BLaER1 treated with 17β-estradiol and CSF1 and Interleukin-3, amounts not matched to agents 10 nM and 100 nM (cell line): ENCODE results near the gene COL6A5.
"Not testable (repeated sequence)": the region's sequence is repeated elsewhere in the genome, so short reads cannot be mapped to it uniquely, and the experiment has no call there.

Source experiments
- H3K27ac ChIP-seq, 11 experiments: shearing (Covaris generic); formaldehyde crosslinking; 2 replicates each; pipeline ENCODE4 v1.8.1; 2022
- H3K27me3 ChIP-seq, 11 experiments: shearing (Covaris generic); formaldehyde crosslinking; 2 replicates each; pipeline ENCODE4 v1.8.1; 2022
- H3K36me3 ChIP-seq, 11 experiments: shearing (Covaris generic); formaldehyde crosslinking; 2 replicates each; pipeline ENCODE4 v1.8.1; 2022
- H3K4me1 ChIP-seq, 10 experiments: shearing (Covaris generic); formaldehyde crosslinking; 2 replicates each; pipeline ENCODE4 v1.8.1; 2022
- H3K4me2 ChIP-seq, 11 experiments: shearing (Covaris generic); formaldehyde crosslinking; 2 replicates each; pipeline ENCODE4 v1.8.1; 2022
- H3K4me3 ChIP-seq, 10 experiments: shearing (Covaris generic); formaldehyde crosslinking; 2 replicates each; pipeline ENCODE4 v1.8.1; 2022
- H3K9ac ChIP-seq, 11 experiments: shearing (Covaris generic); formaldehyde crosslinking; 2 replicates each; pipeline ENCODE4 v1.8.1; 2022
- H3K9me3 ChIP-seq, 11 experiments: shearing (Covaris generic); formaldehyde crosslinking; replicated peaks in 1 of 11; 2 replicates each; pipeline ENCODE4 v1.8.1; 2022
- H4K20me1 ChIP-seq, 11 experiments: shearing (Covaris generic); formaldehyde crosslinking; 2 replicates each; pipeline ENCODE4 v1.8.1; 2022
- Cebpa-rat ChIP-seq, 11 experiments: shearing (Covaris generic); IDR thresholded peaks; 2 replicates each; pipeline ENCODE4 v1.8.1; 2022

COL6A5 gene

GRCh38 chr3:130395331-130395730 is 49.9 kb downstream of the COL6A5 start:
- H3K27me3 ChIP-seq: no peaks in the 10 kb centered on the region
- no peak for TF ChIP-seq Cebpa-rat (IDR thresholded peaks at IDR 0.05)
- H3K36me3 ChIP-seq: no peaks in the 10 kb centered on the region
- peak overlapping the region in 1 of 11 experiments; percentile 8; a peak in 2 of 22 replicates for H3K4me2 ChIP-seq
- no peaks in the 10 kb centered on the region for H4K20me1 ChIP-seq
- H3K4me1 ChIP-seq: no peaks in the 10 kb centered on the region; a peak in 1 of 20 replicates
- no peak overlapping the region for H3K27ac ChIP-seq
- H3K4me3 ChIP-seq: no peak overlapping the region
- H3K9me3 ChIP-seq: no peaks in the 10 kb centered on the region
- H3K9ac ChIP-seq: no peak overlapping the region

GRCh38 chr3:130395916-130396315 is 50.4 kb downstream of the COL6A5 start:
- H3K9me3 ChIP-seq: no peaks in the 10 kb centered on the region
- H3K27ac ChIP-seq: no peak overlapping the region
- H3K36me3 ChIP-seq: no peaks in the 10 kb centered on the region
- TF ChIP-seq Cebpa-rat (IDR thresholded peaks at IDR 0.05): no peak
- no peak overlapping the region for H3K9ac ChIP-seq
- no peaks in the 10 kb centered on the region; a peak in 1 of 20 replicates for H3K4me1 ChIP-seq
- H3K4me3 ChIP-seq: no peak overlapping the region
- H3K4me2 ChIP-seq: 0 out of 22 replicates have a peak overlapping the region, but pooled peaks of 1 of the 11 experiments have one; percentile 8
- H3K27me3 ChIP-seq: no peaks in the 10 kb centered on the region
- no peaks in the 10 kb centered on the region for H4K20me1 ChIP-seq

- no peak overlapping the region for H3K4me3 ChIP-seq
- no peak overlapping the region for H3K27ac ChIP-seq
- no peak overlapping the region for H3K4me2 ChIP-seq
- H4K20me1 ChIP-seq: no peaks in the 10 kb centered on the region
- no peak for TF ChIP-seq Cebpa-rat (IDR thresholded peaks at IDR 0.05)
- peaks cover 22 to 29% (median 25%) of the 10 kb centered on the region in 11 experiments for H3K9me3 ChIP-seq
- no peaks in the 10 kb centered on the region for H3K4me1 ChIP-seq
- no peaks in the 10 kb centered on the region for H3K27me3 ChIP-seq
- H3K36me3 ChIP-seq: no peaks in the 10 kb centered on the region; a peak in 1 of 22 replicates
- no peak overlapping the region for H3K9ac ChIP-seq
These were observed 58.9 kb downstream of the COL6A5 start for GRCh38 chr3:130404401-130404800.

GRCh38 chr3:130405956-130406355 is 60.5 kb downstream of the COL6A5 start:
- no peaks in the 10 kb centered on the region; a peak in 1 of 22 replicates for H3K36me3 ChIP-seq
- no peak overlapping the region for H3K4me3 ChIP-seq
- H3K9ac ChIP-seq: no peak overlapping the region
- H3K27me3 ChIP-seq: no peaks in the 10 kb centered on the region
- no peak overlapping the region for H3K4me2 ChIP-seq
- H3K27ac ChIP-seq: no peak overlapping the region
- no peaks in the 10 kb centered on the region for H4K20me1 ChIP-seq
- no peak for TF ChIP-seq Cebpa-rat (IDR thresholded peaks at IDR 0.05)
- no peaks in the 10 kb centered on the region for H3K4me1 ChIP-seq
- H3K9me3 ChIP-seq: peaks cover 26 to 42% (median 30%) of the 10 kb centered on the region in 11 experiments

- not testable (repeated sequence) for H3K27ac ChIP-seq, H3K4me1 ChIP-seq, H3K4me3 ChIP-seq, H3K9ac ChIP-seq, H3K4me2 ChIP-seq, H4K20me1 ChIP-seq, H3K36me3 ChIP-seq, H3K27me3 ChIP-seq
- H3K9me3 ChIP-seq: peaks cover 26 to 42% (median 30%) of the 10 kb centered on the region in 11 experiments
These were observed 62.8 kb downstream of the COL6A5 start for GRCh38 chr3:130408253-130408652.

- H3K4me2 ChIP-seq: no peak overlapping the region
- TF ChIP-seq Cebpa-rat (IDR thresholded peaks at IDR 0.05): no peak
These were observed 65.8 kb downstream of the COL6A5 start for GRCh38 chr3:130411320-130411719.

GRCh38 chr3:130412991-130413560 is 67.6 kb downstream of the COL6A5 start:
- peaks cover 0 to 28% (median 9%) of the 10 kb centered on the region in 10 experiments; a peak in 11 of 20 replicates for H3K4me1 ChIP-seq
- TF ChIP-seq Cebpa-rat (IDR thresholded peaks at IDR 0.05): no peak
- H3K4me2 ChIP-seq: 0 out of 22 replicates have a peak overlapping the region, but pooled peaks of 2 of the 11 experiments have one; percentile 61 to 70
- no peaks in the 10 kb centered on the region for H4K20me1 ChIP-seq
- H3K9me3 ChIP-seq: peaks cover 14 to 25% (median 16%) of the 10 kb centered on the region in 11 experiments
- H3K4me3 ChIP-seq: no peak overlapping the region
- no peak overlapping the region for H3K9ac ChIP-seq
- no peak overlapping the region for H3K27ac ChIP-seq
- no peaks in the 10 kb centered on the region for H3K27me3 ChIP-seq
- no peaks in the 10 kb centered on the region; a peak in 1 of 22 replicates for H3K36me3 ChIP-seq

More at GRCh38 chr3:130411320-130411719, 65.8 kb downstream of the COL6A5 start:
- H3K9me3 ChIP-seq: peaks cover 26 to 42% (median 30%) of the 10 kb centered on the region in 11 experiments
- no peaks in the 10 kb centered on the region; a peak in 1 of 22 replicates for H3K36me3 ChIP-seq
- no peak overlapping the region for H3K27ac ChIP-seq
- no peak overlapping the region for H3K4me3 ChIP-seq
- H3K27me3 ChIP-seq: no peaks in the 10 kb centered on the region
- H3K9ac ChIP-seq: no peak overlapping the region
- peaks cover 0 to 28% (median 9%) of the 10 kb centered on the region in 10 experiments; a peak in 11 of 20 replicates for H3K4me1 ChIP-seq
- no peaks in the 10 kb centered on the region for H4K20me1 ChIP-seq

- Histone ChIP-seq H3K9ac (no peak overlapping the region), H3K27ac (peak overlapping the region in 5 of 11 experiments; percentile 35 to 74 (median 58); a peak in 9 of 22 replicates), H3K9me3 (peaks cover 1 to 12% (median 4%) of the 10 kb centered on the region in 11 experiments), H3K4me1 (peaks cover 0 to 28% (median 9%) of the 10 kb centered on the region in 10 experiments; a peak in 11 of 20 replicates), H3K27me3 (no peaks in the 10 kb centered on the region), H3K4me3 (no peak overlapping the region), H4K20me1 (no peaks in the 10 kb centered on the region), H3K4me2 (peak overlapping the region in 6 of 11 experiments; percentile 23 to 70 (median 35); a peak in 10 of 22 replicates), H3K36me3 (no peaks in the 10 kb centered on the region)
- TF ChIP-seq Cebpa-rat (IDR thresholded peaks at IDR 0.05): no peak
These were observed 69.0 kb downstream of the COL6A5 start for GRCh38 chr3:130414457-130414856.

GRCh38 chr3:130420466-130420865 is 75.0 kb downstream of the COL6A5 start:
- H3K27ac ChIP-seq: no peak overlapping the region
- no peak overlapping the region for H3K4me2 ChIP-seq
- H3K27me3 ChIP-seq: no peaks in the 10 kb centered on the region
- TF ChIP-seq Cebpa-rat (IDR thresholded peaks at IDR 0.05): no peak
- H3K9me3 ChIP-seq: no peaks in the 10 kb centered on the region
- no peaks in the 10 kb centered on the region for H3K36me3 ChIP-seq
- peaks cover 0 to 5% (median 0%) of the 10 kb centered on the region in 10 experiments; a peak in 6 of 20 replicates for H3K4me1 ChIP-seq
- H3K4me3 ChIP-seq: no peak overlapping the region
- no peaks in the 10 kb centered on the region for H4K20me1 ChIP-seq
- no peak overlapping the region for H3K9ac ChIP-seq

- no peak overlapping the region for H3K4me2 ChIP-seq
- H3K9me3 ChIP-seq: no peaks in the 10 kb centered on the region
- H3K27ac ChIP-seq: no peak overlapping the region
- no peak overlapping the region for H3K9ac ChIP-seq
- no peaks in the 10 kb centered on the region for H3K36me3 ChIP-seq
- H3K4me1 ChIP-seq: no peaks in the 10 kb centered on the region
- H3K27me3 ChIP-seq: no peaks in the 10 kb centered on the region
- H4K20me1 ChIP-seq: no peaks in the 10 kb centered on the region
- H3K4me3 ChIP-seq: no peak overlapping the region
- TF ChIP-seq Cebpa-rat (IDR thresholded peaks at IDR 0.05): no peak
These were observed 77.6 kb downstream of the COL6A5 start for GRCh38 chr3:130423064-130423463.
